ENCODE data around the gene EPHA6.

EPHA6 gene

GRCh38 chr3:97720417-97720816 is 906.0 kb downstream of the EPHA6 start:
- no peak for DNase-seq

GRCh38 chr3:97721446-97721845 is 907.1 kb downstream of the EPHA6 start:
- no peak for DNase-seq

GRCh38 chr3:97736928-97737327 is 922.5 kb downstream of the EPHA6 start:
- no peak for DNase-seq

- DNase-seq: no peak
Measured at GRCh38 chr3:97738761-97739160, 924.4 kb downstream of the EPHA6 start.

GRCh38 chr3:97742036-97742435 is 927.6 kb downstream of the EPHA6 start:
- DNase-seq: no peak

GRCh38 chr3:97744289-97744688 is 929.9 kb downstream of the EPHA6 start:
- no peak for DNase-seq

GRCh38 chr3:97763586-97764406 is 949.4 kb downstream of the EPHA6 start:
- no peak for DNase-seq

- peak; percentile 83 for DNase-seq
Measured at GRCh38 chr3:97764407-97765238, 950.2 kb downstream of the EPHA6 start, which contains the start of gene ARL6. TSS of gene ARL6 (plus strand) at chr3:97764758. CDS start at chr3:97768108, 3,350 bp downstream.

GRCh38 chr3:97765336-97765735 is 950.9 kb downstream of the EPHA6 start:
- no peak for DNase-seq

GRCh38 chr3:97772926-97773325 is 958.5 kb downstream of the EPHA6 start:
- no peak for DNase-seq

GRCh38 chr3:97778152-97778551 is 963.8 kb downstream of the EPHA6 start:
- no peak for DNase-seq

- peak; percentile 62 for DNase-seq
Measured at GRCh38 chr3:97793420-97794019, 979.1 kb downstream of the EPHA6 start.

GRCh38 chr3:97795951-97796350 is 981.6 kb downstream of the EPHA6 start:
- DNase-seq: no peak

All from activated CD4-positive, alpha-beta T cell treated with anti-CD3 and anti-CD28 coated beads, Interleukin-2, amount 50 U/mL, for 16 hours (primary cell).